Measurements from ENCODE around the gene IQCM. TPM values are rescaled to one million over a fixed set of nuclear protein-coding genes. Genes with fewer than 3 reads are reported as not detected.

Gene IQCM, protein sequence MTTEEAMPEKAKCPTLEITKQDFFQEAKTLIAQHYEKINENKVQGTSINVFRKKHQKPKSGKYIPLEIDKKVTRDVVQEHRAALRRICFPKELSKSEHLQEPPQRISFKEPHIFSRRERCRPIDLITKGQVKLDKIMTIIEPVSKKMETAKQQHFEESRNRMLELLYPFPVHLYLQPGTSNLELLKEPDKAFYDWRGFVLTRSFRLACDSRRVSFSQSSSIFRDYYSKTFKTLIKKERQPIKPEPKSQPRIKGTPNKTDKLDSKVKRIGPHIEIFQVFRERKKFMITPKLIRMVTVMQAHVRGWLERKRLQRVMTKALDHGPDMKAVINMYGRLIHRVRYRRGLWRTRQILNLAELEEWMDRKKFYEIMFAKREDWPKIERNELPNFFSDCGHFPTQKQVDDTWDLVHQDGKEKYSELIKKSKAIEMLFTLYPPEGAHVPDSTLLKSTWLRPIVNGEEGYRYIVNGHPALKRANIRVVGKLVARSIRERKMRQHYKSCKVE
- total RNA-seq, result not detected in 2 replicates

DNA sequence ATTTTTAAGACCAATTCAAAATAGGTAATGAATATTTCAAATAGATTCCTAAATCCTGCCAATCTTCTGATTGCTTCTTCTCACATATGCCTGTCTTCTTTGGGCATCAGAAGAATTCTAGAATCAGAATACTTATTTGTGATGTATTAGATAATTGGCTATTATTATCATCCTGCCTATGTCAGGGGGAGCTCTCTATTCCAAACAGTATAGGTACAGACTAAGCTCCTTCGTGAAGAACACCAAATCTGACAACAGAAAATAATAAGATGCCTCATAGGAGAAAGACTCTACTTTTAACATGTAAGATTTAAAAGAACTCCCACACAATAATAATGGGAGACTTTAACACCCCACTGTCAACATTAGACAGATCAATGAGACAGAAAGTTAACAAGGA, at the start of gene IQCM:
TSS of gene IQCM (minus strand) at position 101 of the 400 bp plus-strand sequence. CDS start 73,152 bp downstream, outside the sequence.

All from epithelial cell of umbilical artery (primary cell).